ENCODE results near the gene STKLD1. TPM values are rescaled to one million over a fixed set of nuclear protein-coding genes. Genes with fewer than 3 reads are reported as not detected.
"Not testable (repeated sequence)": the region's sequence is repeated elsewhere in the genome, so short reads cannot be mapped to it uniquely, and the experiment has no call there.

The STKLD1 gene
- polyA plus RNA-seq, 2 of the 4 experiments (the other 2 are of a cell fraction) = 1.1 to 1.2 TPM

- Histone ChIP-seq H3K4me1 (peaks cover 21% of the 10 kb centered on the region; the same call in 2 of the 3 replicates), H3K4me2 (no peak overlapping the region), H3K4me3 (no peak overlapping the region), H3K9me3 (no peaks in the 10 kb centered on the region), H3K27ac (no peak overlapping the region)
- TF ChIP-seq, protein P1, sequence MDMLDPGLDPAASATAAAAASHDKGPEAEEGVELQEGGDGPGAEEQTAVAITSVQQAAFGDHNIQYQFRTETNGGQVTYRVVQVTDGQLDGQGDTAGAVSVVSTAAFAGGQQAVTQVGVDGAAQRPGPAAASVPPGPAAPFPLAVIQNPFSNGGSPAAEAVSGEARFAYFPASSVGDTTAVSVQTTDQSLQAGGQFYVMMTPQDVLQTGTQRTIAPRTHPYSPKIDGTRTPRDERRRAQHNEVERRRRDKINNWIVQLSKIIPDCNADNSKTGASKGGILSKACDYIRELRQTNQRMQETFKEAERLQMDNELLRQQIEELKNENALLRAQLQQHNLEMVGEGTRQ (IDR thresholded peaks at IDR 0.05) = no peak
- TF ChIP-seq ZFP36 (IDR thresholded peaks at IDR 0.05; ENCODE audit: borderline replicate concordance, partially characterized antibody) (no peak), MAX (IDR thresholded peaks at IDR 0.05) (no peak), BHLHE40 (IDR thresholded peaks at IDR 0.05; ENCODE audit: low read depth, low read length) (no peak), RARB (CRISPR knock-in tag; IDR thresholded peaks at IDR 0.05) (no peak), NPAS2 (CRISPR knock-in tag; IDR thresholded peaks at IDR 0.05; ENCODE audit: borderline replicate concordance) (no peak), HEYL (CRISPR knock-in tag; IDR thresholded peaks at IDR 0.05) (no peak)
- TF ChIP-seq, protein P2, sequence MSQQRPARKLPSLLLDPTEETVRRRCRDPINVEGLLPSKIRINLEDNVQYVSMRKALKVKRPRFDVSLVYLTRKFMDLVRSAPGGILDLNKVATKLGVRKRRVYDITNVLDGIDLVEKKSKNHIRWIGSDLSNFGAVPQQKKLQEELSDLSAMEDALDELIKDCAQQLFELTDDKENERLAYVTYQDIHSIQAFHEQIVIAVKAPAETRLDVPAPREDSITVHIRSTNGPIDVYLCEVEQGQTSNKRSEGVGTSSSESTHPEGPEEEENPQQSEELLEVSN (IDR thresholded peaks at IDR 0.05; ENCODE audit: borderline replicate concordance, low read depth) = no peak
- ATAC-seq (no peak), FAIRE-seq (no peak), DNase-seq (ENCODE audit: low read depth in 1 of 2, low spot score in 1 of 2) (no peak)
- ChIA-PET CTCF (interaction anchor here (0.8 to 5.6 kb wide), 5 partner anchors 8 to 115 kb away, joined by 3 to 27 read pairs (median 3); no protein-coding TSS in a partner anchor), POLR2A (interaction anchor here (0.6 kb wide), 1 partner anchor 13 kb away, joined by 3 read pairs; no protein-coding TSS in a partner anchor)
- WGBS (ENCODE audit: missing lambda C conversion rate) = 94% methylated on average over 7 of the region's 7 CpGs
Observed at GRCh38 chr9:133372144-133372543, 4.0 kb upstream of the STKLD1 start.

DNA sequence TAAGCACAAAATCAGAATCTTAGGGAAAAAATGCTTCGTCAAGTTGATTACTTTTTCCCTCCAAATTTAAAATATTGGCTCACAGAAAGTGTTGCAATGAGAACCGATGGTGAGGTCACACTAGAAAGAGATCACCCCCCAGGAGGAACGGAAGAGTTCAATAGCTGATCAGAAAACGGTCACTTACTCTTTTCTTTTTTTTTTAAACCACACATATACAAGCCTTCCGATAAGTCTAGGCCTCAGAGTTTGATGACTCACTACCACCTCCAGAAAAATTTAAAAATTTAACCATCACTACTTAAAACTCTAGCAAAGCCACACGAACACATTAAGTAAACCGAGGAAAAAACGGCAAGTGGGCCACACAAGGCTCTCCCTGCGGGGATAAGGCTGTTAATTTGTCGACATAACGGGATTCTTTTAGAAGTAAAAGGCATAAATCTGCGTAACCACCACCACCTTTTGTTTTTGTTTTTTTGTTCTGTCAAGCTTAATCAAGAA is 1.5 kb upstream of the STKLD1 start:
- Histone ChIP-seq H3K9me3 (no peaks in the 10 kb centered on the region), H3K4me2 (peak overlapping the region; percentile 93), H3K4me1 (peaks cover 25% of the 10 kb centered on the region), H3K27ac (peak overlapping the region; percentile 97 to 99), H3K4me3 (peak overlapping the region; percentile 100)
- ChIA-PET POLR2A (interaction anchor here (1.4 kb wide), 1 partner anchor 27 kb away, joined by 7 read pairs; the partner anchor contains the start of genes MED22 and RPL7A), CTCF (interaction anchor here (0.6 to 1.7 kb wide), 7 partner anchors 8 to 620 kb away, joined by 3 to 9 read pairs (median 4); no protein-coding TSS in a partner anchor)
- TF ChIP-seq, protein P3, sequence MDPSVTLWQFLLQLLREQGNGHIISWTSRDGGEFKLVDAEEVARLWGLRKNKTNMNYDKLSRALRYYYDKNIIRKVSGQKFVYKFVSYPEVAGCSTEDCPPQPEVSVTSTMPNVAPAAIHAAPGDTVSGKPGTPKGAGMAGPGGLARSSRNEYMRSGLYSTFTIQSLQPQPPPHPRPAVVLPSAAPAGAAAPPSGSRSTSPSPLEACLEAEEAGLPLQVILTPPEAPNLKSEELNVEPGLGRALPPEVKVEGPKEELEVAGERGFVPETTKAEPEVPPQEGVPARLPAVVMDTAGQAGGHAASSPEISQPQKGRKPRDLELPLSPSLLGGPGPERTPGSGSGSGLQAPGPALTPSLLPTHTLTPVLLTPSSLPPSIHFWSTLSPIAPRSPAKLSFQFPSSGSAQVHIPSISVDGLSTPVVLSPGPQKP (IDR thresholded peaks at IDR 0.05; ENCODE audit: low read depth, low read length) = no peak
- TF ChIP-seq FOSL2 (IDR thresholded peaks at IDR 0.05) = no peak
- peak; percentile 45; the same call in 1 of the 2 replicates for TF ChIP-seq FOSL2 (CRISPR knock-in tag; IDR thresholded peaks at IDR 0.05)
- FAIRE-seq (no peak), DNase-seq (ENCODE audit: low read depth in 1 of 2, low spot score in 1 of 2) (no peak), ATAC-seq (no peak)
- WGBS (ENCODE audit: missing lambda C conversion rate) = 12% methylated on average over 12 of the region's 12 CpGs

DNA sequence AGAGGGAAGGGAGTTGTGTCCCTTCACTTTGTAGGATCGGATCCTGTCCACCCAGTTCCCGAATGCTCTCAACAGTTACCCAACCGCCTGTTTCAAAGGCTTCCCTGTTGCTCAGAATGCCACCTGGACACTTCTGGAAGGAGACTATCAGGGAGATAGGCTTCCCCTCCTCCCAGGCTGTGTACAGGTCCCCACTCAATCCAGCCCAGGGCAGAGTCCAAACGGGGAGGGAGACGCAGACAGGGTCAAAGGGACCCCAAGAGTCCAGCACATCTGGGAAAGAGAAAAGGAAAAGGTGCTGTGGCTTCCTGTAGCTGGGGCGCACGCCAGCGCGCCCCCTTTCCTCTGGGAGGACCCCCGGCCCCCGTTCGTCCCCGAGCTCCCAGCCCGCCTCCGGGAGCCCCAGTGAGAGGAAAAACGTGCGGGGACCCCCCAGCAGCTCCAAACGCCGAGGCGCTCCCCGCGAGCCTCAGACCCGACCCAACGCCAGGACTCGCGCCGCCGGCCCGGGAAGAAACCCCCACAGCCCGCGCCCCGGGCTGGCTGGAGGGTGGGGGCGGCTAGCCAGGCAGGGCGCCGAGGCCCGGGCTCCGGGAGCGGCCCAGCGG is 946 bp upstream of the STKLD1 start:
- Histone ChIP-seq H3K4me3 (peak overlapping the region; percentile 100), H3K9me3 (no peaks in the 10 kb centered on the region), H3K27ac (peak overlapping the region; percentile 97 to 99), H3K4me2 (peak overlapping the region; percentile 93), H3K4me1 (peaks cover 23% of the 10 kb centered on the region)
- under 1% methylated on average over 15 of the region's 39 CpGs for WGBS (ENCODE audit: missing lambda C conversion rate)
- TF ChIP-seq MAFK (IDR thresholded peaks at IDR 0.05; ENCODE audit: partially characterized antibody) (no peak), CTCF (IDR thresholded peaks at IDR 0.05) (peak; percentile 45)
- ChIA-PET POLR2A (interaction anchor here (1.4 kb wide), 1 partner anchor 27 kb away, joined by 7 read pairs; the partner anchor contains the start of genes MED22 and RPL7A), CTCF (interaction anchor here (1.5 to 1.7 kb wide), 4 partner anchors 9 to 620 kb away, joined by 4 to 9 read pairs (median 6); no protein-coding TSS in a partner anchor)
- FAIRE-seq (no peak), DNase-seq (ENCODE audit: low read depth in 1 of 2, low spot score in 1 of 2) (peak; percentile 47 to 71), ATAC-seq (peak; percentile 35 to 43)

DNA sequence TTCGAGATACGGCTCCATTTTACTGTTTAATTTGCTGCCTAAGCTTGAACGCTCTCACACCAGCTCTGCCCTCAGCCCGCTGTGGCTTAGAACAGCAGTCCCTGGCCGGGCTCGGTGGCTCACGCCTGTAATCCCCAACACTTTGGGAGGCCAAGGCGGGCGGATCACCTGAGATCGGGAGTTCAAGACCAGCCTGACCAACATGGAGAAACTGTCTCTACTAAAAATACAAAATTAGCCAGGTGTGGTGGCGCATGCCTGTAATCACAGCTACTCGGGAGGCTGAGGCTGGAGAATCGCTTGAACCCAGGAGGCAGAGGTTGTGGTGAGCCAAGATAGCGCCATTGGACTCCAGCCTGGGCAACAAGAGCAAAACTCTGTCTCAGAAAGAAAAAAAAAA is 1.1 kb downstream of the STKLD1 start:
- H3K9me3 ChIP-seq; H3K27ac ChIP-seq; ATAC-seq; DNase-seq (ENCODE audit: low read depth in 1 of 2, low spot score in 1 of 2); FAIRE-seq; H3K4me3 ChIP-seq: not testable (repeated sequence)
- peaks cover 23% of the 10 kb centered on the region for H3K4me1 ChIP-seq
- POLR2A ChIA-PET = interaction anchor here (0.7 to 1.4 kb wide), 6 partner anchors 15 to 83 kb away, joined by 3 to 7 read pairs (median 4); partner anchors contain the start of genes CACFD1, MED22 and RPL7A
- peak overlapping the region; percentile 91 for H3K4me2 ChIP-seq
- WGBS (ENCODE audit: missing lambda C conversion rate) = 87% methylated on average over 14 of the region's 14 CpGs
- CTCF ChIA-PET = interaction anchor here (0.6 to 2.9 kb wide), 14 partner anchors 9 to 193 kb away, joined by 3 to 9 read pairs (median 4); no protein-coding TSS in a partner anchor

Measured in A549 (cell line).